Measurements from ENCODE around the gene BCL11A. TPM values are rescaled to one million over a fixed set of nuclear protein-coding genes. Genes with fewer than 3 reads are reported as not detected.
A peak's percentile ranks its signal among the peaks of the same experiment; 100 is the strongest.

Gene BCL11A
- total RNA-seq, 1 donor from 2014 or later = 331 TPM

- Mint-ChIP-seq H3K36me3 (ENCODE audit: low read depth) (peaks cover 20% of the 10 kb centered on the region), H3K4me1 (peaks cover 37% of the 10 kb centered on the region), H3K27me3 (no peaks in the 10 kb centered on the region), H3K27ac (peak overlapping the region; percentile 95), H3K4me3 (peak overlapping the region; percentile 88), H3K9me3 (no peaks in the 10 kb centered on the region)
- no peak for DNase-seq
- intact Hi-C loops (cut with micrococcal nuclease) = loop anchor here (10.0 kb wide), 2 partner anchors 438 to 772 kb away; no protein-coding TSS in a partner anchor
- POLR2A ChIA-PET = interaction anchor here (0.6 to 4.1 kb wide), 15 partner anchors 9 to 239 kb away, joined by 3 to 65 read pairs (median 6); no protein-coding TSS in a partner anchor
- CTCF ChIA-PET = interaction anchor here (0.9 to 2.1 kb wide), 6 partner anchors 25 to 1794 kb away, joined by 3 to 11 read pairs (median 6); no protein-coding TSS in a partner anchor
- no peak for ATAC-seq (ENCODE audit: low read depth)
- TF ChIP-seq, protein P1, sequence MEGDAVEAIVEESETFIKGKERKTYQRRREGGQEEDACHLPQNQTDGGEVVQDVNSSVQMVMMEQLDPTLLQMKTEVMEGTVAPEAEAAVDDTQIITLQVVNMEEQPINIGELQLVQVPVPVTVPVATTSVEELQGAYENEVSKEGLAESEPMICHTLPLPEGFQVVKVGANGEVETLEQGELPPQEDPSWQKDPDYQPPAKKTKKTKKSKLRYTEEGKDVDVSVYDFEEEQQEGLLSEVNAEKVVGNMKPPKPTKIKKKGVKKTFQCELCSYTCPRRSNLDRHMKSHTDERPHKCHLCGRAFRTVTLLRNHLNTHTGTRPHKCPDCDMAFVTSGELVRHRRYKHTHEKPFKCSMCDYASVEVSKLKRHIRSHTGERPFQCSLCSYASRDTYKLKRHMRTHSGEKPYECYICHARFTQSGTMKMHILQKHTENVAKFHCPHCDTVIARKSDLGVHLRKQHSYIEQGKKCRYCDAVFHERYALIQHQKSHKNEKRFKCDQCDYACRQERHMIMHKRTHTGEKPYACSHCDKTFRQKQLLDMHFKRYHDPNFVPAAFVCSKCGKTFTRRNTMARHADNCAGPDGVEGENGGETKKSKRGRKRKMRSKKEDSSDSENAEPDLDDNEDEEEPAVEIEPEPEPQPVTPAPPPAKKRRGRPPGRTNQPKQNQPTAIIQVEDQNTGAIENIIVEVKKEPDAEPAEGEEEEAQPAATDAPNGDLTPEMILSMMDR (IDR thresholded peaks at IDR 0.05) = no peak
These were observed 3.4 kb upstream of the BCL11A start for GRCh38 chr2:60556576-60557485.

DNA sequence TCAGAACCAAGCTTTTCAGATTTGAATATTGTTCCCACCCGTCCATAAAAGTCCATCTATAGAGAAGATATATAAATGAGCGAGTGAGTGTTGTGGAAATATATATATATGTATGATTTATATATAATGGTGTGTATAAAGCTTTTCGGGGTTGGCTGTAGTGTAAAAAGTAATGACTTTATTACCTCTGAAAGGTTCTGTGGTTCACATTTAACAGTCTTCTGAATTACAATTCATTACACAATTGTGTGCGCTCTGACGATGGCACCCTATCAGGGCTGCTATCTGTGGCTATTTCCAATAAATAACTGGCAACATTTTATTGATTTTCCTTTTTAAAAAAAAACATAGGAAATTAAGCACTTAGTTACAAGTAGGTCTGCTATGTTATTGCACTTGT, 2.7 kb upstream of the BCL11A start:
- Mint-ChIP-seq H3K27ac (peak overlapping the region; percentile 95), H3K4me1 (peaks cover 35% of the 10 kb centered on the region), H3K36me3 (ENCODE audit: low read depth) (peaks cover 24% of the 10 kb centered on the region), H3K4me3 (peak overlapping the region; percentile 88), H3K9me3 (no peaks in the 10 kb centered on the region), H3K27me3 (no peaks in the 10 kb centered on the region)
- no peak for DNase-seq
- TF ChIP-seq, protein P1 (IDR thresholded peaks at IDR 0.05) = no peak
- ChIA-PET CTCF (interaction anchor here (0.6 to 2.1 kb wide), 11 partner anchors 9 to 1794 kb away, joined by 3 to 11 read pairs (median 4); no protein-coding TSS in a partner anchor), POLR2A (interaction anchor here (0.6 to 4.1 kb wide), 20 partner anchors 9 to 1106 kb away, joined by 3 to 65 read pairs (median 6); no protein-coding TSS in a partner anchor)
- no peak for ATAC-seq (ENCODE audit: low read depth)
- intact Hi-C loops (cut with micrococcal nuclease) = loop anchor here (10.0 kb wide), 2 partner anchors 439 to 771 kb away; no protein-coding TSS in a partner anchor

- intact Hi-C loops (cut with micrococcal nuclease) = loop anchor here (1.0 to 10.0 kb wide), 5 partner anchors 56 to 771 kb away; partner anchors contain the start of gene REL
- ChIA-PET CTCF (interaction anchor here (0.6 to 2.1 kb wide), 10 partner anchors 9 to 1793 kb away, joined by 3 to 11 read pairs (median 4); no protein-coding TSS in a partner anchor), POLR2A (interaction anchor here (0.6 to 4.1 kb wide), 25 partner anchors 9 to 1105 kb away, joined by 3 to 65 read pairs (median 6); no protein-coding TSS in a partner anchor)
- H3K4me3 Mint-ChIP-seq = peak overlapping the region; percentile 88
- ATAC-seq (ENCODE audit: low read depth) (peak; percentile 10), DNase-seq (no peak)
- peaks cover 32% of the 10 kb centered on the region for H3K4me1 Mint-ChIP-seq
- no peaks in the 10 kb centered on the region for H3K27me3 Mint-ChIP-seq
- TF ChIP-seq, protein P1 (IDR thresholded peaks at IDR 0.05) = no peak
- H3K27ac Mint-ChIP-seq = peak overlapping the region; percentile 95
- H3K36me3 Mint-ChIP-seq (ENCODE audit: low read depth) = peaks cover 27% of the 10 kb centered on the region
- no peaks in the 10 kb centered on the region for H3K9me3 Mint-ChIP-seq
These were observed 2.3 kb upstream of the BCL11A start for GRCh38 chr2:60555783-60556139.

DNA sequence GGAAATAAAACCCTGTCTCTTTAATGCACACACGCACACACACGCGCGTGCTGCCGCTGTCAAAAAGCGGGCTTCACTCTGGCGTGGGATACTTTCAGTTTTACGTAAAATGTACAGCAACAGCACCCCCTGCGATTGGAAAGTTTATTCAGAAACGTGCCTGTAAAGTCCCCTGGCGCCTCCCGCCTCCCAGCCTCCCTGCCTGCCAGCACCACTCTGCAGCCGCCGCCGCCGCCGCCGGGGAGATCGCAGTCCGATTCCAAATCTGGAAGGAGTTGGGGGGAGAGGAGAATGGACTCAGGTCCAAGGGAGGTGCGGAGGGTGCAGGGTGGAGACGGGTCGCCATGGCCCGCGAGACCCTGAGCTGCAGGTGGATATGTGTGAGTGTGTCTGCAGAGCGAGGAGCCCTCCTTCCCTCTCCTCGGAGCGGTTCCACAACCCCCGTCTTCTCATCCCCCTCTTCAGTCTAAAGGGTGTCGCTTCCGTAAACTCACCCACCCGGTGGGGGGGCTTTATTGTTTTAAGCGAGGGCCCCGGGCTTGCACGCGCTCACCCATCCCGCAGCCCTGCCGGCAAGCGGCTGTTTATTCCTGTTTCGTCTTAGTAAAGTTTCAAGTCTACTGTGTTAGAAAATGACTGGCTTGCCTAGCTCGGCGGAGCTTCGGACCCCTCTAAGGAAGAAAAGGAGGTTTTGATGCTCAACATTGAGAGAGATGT, 1.8 kb upstream of the BCL11A start:
- ATAC-seq (ENCODE audit: low read depth) = peak; percentile 27
- Mint-ChIP-seq H3K4me3 (peak overlapping the region; percentile 88), H3K36me3 (ENCODE audit: low read depth) (peaks cover 30% of the 10 kb centered on the region), H3K9me3 (no peaks in the 10 kb centered on the region), H3K27me3 (no peaks in the 10 kb centered on the region), H3K4me1 (peaks cover 30% of the 10 kb centered on the region), H3K27ac (peak overlapping the region; percentile 95)
- ChIA-PET CTCF (interaction anchor here (0.6 to 2.1 kb wide), 10 partner anchors 9 to 1793 kb away, joined by 3 to 11 read pairs (median 4); no protein-coding TSS in a partner anchor), POLR2A (interaction anchor here (0.6 to 4.1 kb wide), 25 partner anchors 8 to 1105 kb away, joined by 3 to 65 read pairs (median 6); no protein-coding TSS in a partner anchor)
- DNase-seq = peak; percentile 72
- intact Hi-C loops (cut with micrococcal nuclease) = loop anchor here (1.0 to 10.0 kb wide), 5 partner anchors 56 to 770 kb away; partner anchors contain the start of gene REL
- TF ChIP-seq, protein P1 (IDR thresholded peaks at IDR 0.05) = no peak

All from activated B cell treated with CpG ODN at 0.5 μM for 24 hours (primary cell).